K562 (cell line): ENCODE results near the gene PACSIN1. TPM values are rescaled to one million over a fixed set of nuclear protein-coding genes. Genes with fewer than 3 reads are reported as not detected.

ENCODE experiments used
- ATF6 ChIP-seq: sonication (generic); formaldehyde crosslinking; IDR thresholded peaks from 2 replicates; pipeline ENCODE4 v1.4.0; 2020; ENCODE audit warnings: mild to moderate bottlenecking, missing genetic modification reagents
- ATF7 ChIP-seq: fragments of 450-650 bp; IDR thresholded peaks from 2 replicates; pipeline ENCODE4 v1.7.1; 2014; ENCODE audit warnings: mild to moderate bottlenecking, moderate library complexity
- BRF1 ChIP-seq: IDR thresholded peaks from 3 replicates; pipeline ENCODE4 v1.6.1; 2011; ENCODE audit warnings: borderline replicate concordance, mild to moderate bottlenecking; ENCODE audit not compliant: insufficient read length; ENCODE audit errors: extremely low read depth
- CBFB ChIP-seq: sonication (generic); formaldehyde crosslinking; IDR thresholded peaks from 2 replicates; pipeline ENCODE4 v1.4.0; 2020; ENCODE audit warnings: mild to moderate bottlenecking, missing genetic modification reagents
- DLX4 ChIP-seq: fragments of 250-450 bp; sonication (Bioruptor Pico); IDR thresholded peaks from 2 replicates; pipeline ENCODE4 v1.6.1; 2021; ENCODE audit warnings: mild to moderate bottlenecking
- E2F4 ChIP-seq: sonication (generic); formaldehyde crosslinking; IDR thresholded peaks from 2 replicates; pipeline ENCODE4 v1.8.0; 2022; ENCODE audit warnings: mild to moderate bottlenecking, low read depth, missing genetic modification reagents
- ESRRB ChIP-seq: fragments of 250-450 bp; sonication (Bioruptor Pico); IDR thresholded peaks from 2 replicates; pipeline ENCODE4 v1.5.0; 2020; ENCODE audit warnings: mild to moderate bottlenecking, moderate library complexity, borderline replicate concordance
- ETS1 ChIP-seq: conservative IDR thresholded peaks from 2 replicates; pipeline ENCODE4 v1.6.1; 2011; ENCODE audit warnings: low read depth, mild to moderate bottlenecking, low read length; ENCODE audit not compliant: control insufficient read depth
- HNRNPH1 ChIP-seq: fragments of 200-400 bp; formaldehyde crosslinking; optimal IDR thresholded peaks from 2 replicates; pipeline ENCODE3; 2017; ENCODE audit warnings: low read depth, mild to moderate bottlenecking, low read length, moderate library complexity
- MYC ChIP-seq, 2 experiments: fragments of 250-450 bp in 1 of 2; sonication (Bioruptor Pico) in 1 of 2; IDR thresholded peaks; 2 replicates each; pipeline versions ENCODE4 v1.5.1 to v1.6.1; 2012 to 2021; ENCODE audit warnings: low read depth in 2 of 2, borderline replicate concordance in 1 of 2, improper control_type of control experiment in 1 of 2, low read length in 1 of 2, mild to moderate bottlenecking in 1 of 2, moderate library complexity in 1 of 2
- NCOR1 ChIP-seq: fragments of 450-650 bp; IDR thresholded peaks from 2 replicates; pipeline ENCODE4 v1.6.1; 2016; ENCODE audit warnings: mild to moderate bottlenecking, moderate library complexity
- RBM15 ChIP-seq: fragments of 200-400 bp; formaldehyde crosslinking; IDR thresholded peaks from 2 replicates; pipeline ENCODE4 v1.6.1; 2018; ENCODE audit warnings: mild to moderate bottlenecking, low read length, moderate library complexity; ENCODE audit not compliant: insufficient read depth
- SAFB2 ChIP-seq: fragments of 200-400 bp; formaldehyde crosslinking; IDR thresholded peaks from 2 replicates; pipeline ENCODE4 v1.6.1; 2018; ENCODE audit warnings: borderline replicate concordance, low read length, low read depth, moderate library complexity; ENCODE audit not compliant: severe bottlenecking
- SP1 ChIP-seq: sonication (generic); formaldehyde crosslinking; IDR thresholded peaks from 2 replicates; pipeline ENCODE4 v1.8.1; 2022; ENCODE audit warnings: mild to moderate bottlenecking, missing genetic modification reagents
- SRF ChIP-seq, 2 experiments: fragments of 250-450, 450-650 bp in 1 of 2; sonication (Bioruptor Pico) in 1 of 2; sonication (generic) in 1 of 2; formaldehyde crosslinking; IDR thresholded peaks; 2 replicates each; pipeline versions ENCODE4 v1.5.0 to v1.5.1; 2020 to 2022; ENCODE audit warnings: mild to moderate bottlenecking in 1 of 2, missing genetic modification reagents in 1 of 2
- U2AF2 ChIP-seq: fragments of 200-400 bp; formaldehyde crosslinking; optimal IDR thresholded peaks from 2 replicates; pipeline ENCODE3; 2017; ENCODE audit warnings: low read depth, mild to moderate bottlenecking, low read length
- ZBTB7A ChIP-seq: IDR thresholded peaks from 2 replicates; pipeline ENCODE4 v1.6.1; 2011; ENCODE audit warnings: low read depth, mild to moderate bottlenecking, low read length, moderate library complexity, borderline replicate concordance; ENCODE audit not compliant: control insufficient read depth
- ZKSCAN1 ChIP-seq: fragments of 150-350 bp; IDR thresholded peaks from 2 replicates; pipeline ENCODE4 v1.6.1; 2016; ENCODE audit warnings: low read depth, low read length
- ZKSCAN8 ChIP-seq: fragments of 200-800 bp; sonication (Bioruptor generic); IDR thresholded peaks from 2 replicates; pipeline ENCODE4 v1.6.1; 2016; ENCODE audit warnings: missing genetic modification characterization, missing compliant biosample characterization
- ZNF12 ChIP-seq: sonication (generic); formaldehyde crosslinking; IDR thresholded peaks from 2 replicates; pipeline ENCODE4 v1.4.0; 2020; ENCODE audit warnings: mild to moderate bottlenecking, missing genetic modification reagents
- ZNF354B ChIP-seq: fragments of 250-450 bp; sonication (Bioruptor Pico); IDR thresholded peaks from 2 replicates; pipeline ENCODE4 v1.4.0; 2020
- ZNF507 ChIP-seq: conservative IDR thresholded peaks from 2 replicates; pipeline ENCODE4 v1.6.1; 2017; ENCODE audit warnings: missing genetic modification characterization, missing compliant biosample characterization
- polyA plus RNA-seq, 8 experiments: library from polyadenylated mRNA; depleted of rRNA in 4 of 8; stranded (reverse) in 5 of 8; unstranded in 3 of 8; fragments of >200 nt; fragmentation: Nextera tagmentation in 2 of 8; fragmentation: Illumina TruSeq in 1 of 8; extraction: Ambion mirVana in 2 of 8; extraction: Trizol in 1 of 8; gene quantifications; 2 replicates each; pipeline versions ENCODE4 v1.2.1 to v1.2.3, GENCODE V29; 2011 to 2014; ENCODE audit warnings: inconsistent platforms in 1 of 8, missing spikeins in 1 of 8
- total RNA-seq, 7 experiments: library from RNA; depleted of rRNA in 6 of 7; stranded (reverse); fragments of >200 nt in 6 of 7; fragmentation: Illumina TruSeq in 2 of 7; extraction: Trizol in 2 of 7; gene quantifications; 2 replicates each; pipeline versions ENCODE4 v1.2.1 to v1.2.3, GENCODE V29; 2011 to 2021; ENCODE audit warnings: low replicate concordance in 1 of 7

Gene PACSIN1
- total and polyA plus RNA-seq, 9 of the 15 experiments (the other 6 are each of a cell fraction or from before 2014, with no cell fraction given): 0.01 to 1.7 (median 0.45) TPM

- TF ChIP-seq U2AF2: no peak
- TF ChIP-seq ZNF12 (CRISPR knock-in tag): 0 out of 2 replicates have a peak, but pooled peaks have one; percentile 46
- TF ChIP-seq ZBTB7A: no peak
- no peak for TF ChIP-seq BRF1
- TF ChIP-seq HNRNPH1: no peak
- TF ChIP-seq CBFB (CRISPR knock-in tag): 0 out of 2 replicates have a peak, but pooled peaks have one; percentile 52
- TF ChIP-seq ZKSCAN1: peak; percentile 92
- no peak for TF ChIP-seq ESRRB (CRISPR knock-in tag)
- TF ChIP-seq SRF (CRISPR knock-in tag; IDR thresholded peaks at IDR 0.05): no peak
- no peak for TF ChIP-seq ZKSCAN8 (CRISPR knock-in tag)
- TF ChIP-seq SP1 (CRISPR knock-in tag): no peak; the same call in 1 of the 2 replicates
- no peak for TF ChIP-seq DLX4 (CRISPR knock-in tag)
- TF ChIP-seq ZNF507 (tag): no peak
- TF ChIP-seq ATF7: no peak
- no peak for TF ChIP-seq ATF6 (CRISPR knock-in tag)
- no peak for TF ChIP-seq SAFB2
- no peak for TF ChIP-seq RBM15
- peak; percentile 28; the same call in 1 of the 2 replicates for TF ChIP-seq E2F4 (CRISPR knock-in tag)
- TF ChIP-seq NCOR1: no peak
- TF ChIP-seq MYC (IDR thresholded peaks at IDR 0.05; ENCODE audit: low read depth, low read length): no peak
- TF ChIP-seq MYC (CRISPR knock-in tag; IDR thresholded peaks at IDR 0.05; ENCODE audit: borderline replicate concordance, low read depth): no peak
- no peak for TF ChIP-seq ETS1
- no peak for TF ChIP-seq ZNF354B
Measured at GRCh38 chr6:34527751-34528670, 62.1 kb downstream of the PACSIN1 start (continued).
